Left ventricle myocardium superior (tissue), 1 donor: Measurements from ENCODE around the gene HOXA9. TPM values are rescaled to one million over a fixed set of nuclear protein-coding genes. Genes with fewer than 3 reads are reported as not detected.

Source experiments
- ATAC-seq: fragments of 200-7000 bp; cut with Tn5 transposase; one replicate; pipeline ENCODE4 v1.9.1; 2020; ENCODE audit warnings: mild to moderate bottlenecking, moderate library complexity
- DNase-seq: peaks from one replicate; pipeline ENCODE4 v3.0.0-alpha.2; 2020
- intact Hi-C: fragments of 100-400 bp; cut with micrococcal nuclease; formaldehyde crosslinking; loops from one replicate; pipeline ENCODE4 v1.11.0; 2022
- total RNA-seq: library from RNA; stranded (reverse); fragmentation: NEBNext Ultra II Directional; extraction: Animal tissue kit (Norgen Biotek cat#: 25700); gene quantifications from one replicate; pipeline ENCODE4 v1.2.1, GENCODE V29; 2021
- donor health status: DM: no; HTN: yes; CAD: no; lungs with severe emphysema.

HOXA9 gene
- total RNA-seq, 1 donor from 2014 or later, result not detected

DNA sequence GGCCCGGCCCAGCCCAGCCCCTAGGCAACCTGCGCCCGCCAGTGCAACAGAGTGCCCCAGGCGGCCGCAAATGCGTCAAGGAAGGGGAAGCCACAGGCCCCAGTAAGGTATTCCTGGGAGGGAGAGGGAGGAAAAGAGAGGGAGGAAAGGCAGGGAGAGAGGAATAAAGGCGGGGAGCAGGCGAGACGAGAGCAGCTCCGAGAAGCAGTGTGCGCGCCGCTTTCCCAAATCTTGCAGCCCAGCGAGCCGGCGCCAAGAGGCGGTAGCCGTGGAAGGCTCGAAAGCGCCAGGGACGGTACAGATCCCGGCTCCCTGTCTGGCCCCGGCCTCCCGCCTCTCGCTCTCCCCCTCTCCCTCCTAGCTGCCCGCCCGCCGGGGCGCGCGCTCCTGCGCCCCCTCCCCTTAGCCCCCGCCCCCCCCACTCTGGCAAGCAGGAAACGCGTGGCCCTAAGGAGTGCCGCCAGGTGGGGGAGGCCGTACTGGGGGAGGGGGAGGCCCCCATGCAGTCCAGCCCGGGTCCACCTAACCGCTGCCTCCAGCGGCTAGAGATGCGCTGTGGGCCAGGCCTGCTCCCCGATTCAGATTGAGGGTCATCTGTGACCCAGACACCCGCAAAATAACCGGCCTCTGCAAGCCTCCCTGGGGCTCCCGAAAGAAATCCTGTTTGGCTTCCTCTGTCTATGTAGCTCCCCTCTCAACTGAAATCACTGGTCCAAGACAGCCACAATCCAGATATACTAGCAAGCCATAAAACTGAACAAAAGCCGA lies 4.5 kb upstream of the HOXA9 start:
- intact Hi-C loops, result loop anchor here (10.0 kb wide), 1 partner anchor 795 kb away; no protein-coding TSS in a partner anchor
- ATAC-seq (no peak), DNase-seq (peak; percentile 12)

DNA sequence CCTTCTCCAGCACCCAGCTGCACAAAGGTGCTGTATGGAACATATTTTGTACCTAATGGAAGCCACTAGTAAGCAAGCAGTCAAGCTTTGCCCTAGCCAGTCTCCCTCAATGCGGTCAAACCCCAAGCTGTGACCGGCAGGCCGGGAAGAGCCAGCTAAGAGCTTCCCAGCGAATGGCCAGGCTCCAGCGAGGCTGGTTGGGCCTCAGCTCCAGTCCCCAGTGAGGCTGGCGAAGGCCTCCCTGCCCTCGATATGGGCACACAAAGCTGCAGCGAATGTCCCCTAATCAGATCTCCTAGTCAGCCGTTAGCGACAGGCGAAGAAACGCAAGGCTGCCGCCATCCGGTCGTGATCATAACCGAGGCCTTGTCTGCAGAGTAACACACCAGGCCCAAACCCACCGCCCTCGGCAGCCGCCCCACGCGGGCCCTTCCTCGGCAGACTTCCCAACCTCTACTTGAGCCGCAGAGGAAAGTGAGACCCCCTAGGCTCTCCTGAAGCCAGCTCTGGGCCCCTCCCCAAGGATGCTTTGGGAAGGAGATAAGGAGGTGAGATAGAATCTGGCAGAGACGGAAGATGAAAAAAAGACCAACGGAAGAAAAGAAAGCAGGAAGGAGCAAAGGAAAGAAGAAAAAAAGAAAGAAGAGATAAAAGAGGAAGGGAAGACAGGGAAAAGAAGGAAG lies 3.1 kb upstream of the HOXA9 start:
- intact Hi-C loops, result loop anchor here (10.0 kb wide), 1 partner anchor 794 kb away; no protein-coding TSS in a partner anchor
- peak; percentile 12 for DNase-seq
- no peak for ATAC-seq

DNA sequence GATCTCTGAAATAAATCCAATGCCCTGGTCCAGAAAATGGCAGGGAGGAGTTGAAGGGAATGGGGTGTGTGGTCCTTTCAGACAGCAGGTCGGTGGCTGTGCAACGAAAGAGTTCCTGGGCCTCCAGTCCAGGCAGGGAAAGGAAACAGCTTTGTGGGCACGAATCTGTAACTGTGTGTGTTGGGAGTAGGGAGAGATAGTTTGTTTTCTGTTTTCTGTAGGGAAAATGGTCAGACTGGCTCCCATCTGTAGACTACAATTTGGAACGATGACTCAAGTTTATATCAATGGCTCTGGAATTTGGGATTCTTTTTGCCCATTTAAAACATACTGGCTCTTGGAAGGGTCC lies 2.6 kb upstream of the HOXA9 start:
- no peak for DNase-seq
- intact Hi-C loops, result loop anchor here (10.0 kb wide), 1 partner anchor 793 kb away; no protein-coding TSS in a partner anchor
- no peak for ATAC-seq

DNA sequence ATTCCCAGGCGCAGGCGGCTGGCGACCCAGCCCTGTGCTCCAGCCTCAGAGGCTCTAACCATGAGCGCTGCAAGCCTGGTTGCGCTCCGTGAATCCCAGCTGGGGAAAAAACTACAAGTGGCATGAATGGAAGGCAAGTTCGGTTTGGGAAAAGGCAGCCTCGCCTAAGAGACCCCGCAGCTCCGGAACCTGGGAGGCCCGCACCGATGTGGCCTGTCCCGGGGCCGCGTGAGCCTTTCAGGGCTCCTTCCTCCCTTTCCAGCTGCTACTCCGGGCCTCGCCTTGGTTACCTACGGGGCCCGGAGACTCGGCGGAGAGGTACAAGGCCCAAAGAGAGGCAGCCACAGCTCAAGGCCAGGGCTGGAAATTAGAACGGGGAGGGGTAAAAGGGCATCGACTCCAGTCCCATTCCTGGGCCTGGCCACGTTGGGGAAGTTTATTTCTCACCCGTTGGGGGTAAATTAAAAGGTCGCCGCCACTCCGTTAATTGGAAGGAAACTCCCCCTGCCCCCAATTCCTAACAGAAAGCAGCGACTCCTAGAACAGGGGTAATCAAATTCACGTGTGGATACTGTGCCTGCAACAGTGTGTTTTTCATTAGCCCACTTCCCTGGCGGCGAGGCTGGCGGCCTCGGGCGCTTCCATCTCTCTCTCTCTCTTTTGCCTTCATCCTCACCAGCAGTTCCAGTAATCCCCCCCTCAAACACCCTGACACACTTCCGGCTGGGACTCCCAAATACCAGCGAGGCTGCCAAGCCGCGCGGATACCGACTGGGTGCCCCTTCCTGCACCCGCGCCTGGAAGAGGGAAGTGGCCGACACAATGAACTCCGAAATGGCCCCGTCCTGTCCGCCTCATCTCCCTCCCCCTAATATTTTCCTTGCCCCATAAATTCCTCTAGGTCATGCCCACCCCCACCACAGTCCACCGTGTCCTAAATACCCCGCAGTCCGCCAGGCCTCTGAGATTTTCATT lies 1.5 kb upstream of the HOXA9 start:
- ATAC-seq, result no peak
- intact Hi-C loops, result loop anchor here (10.0 kb wide), 1 partner anchor 792 kb away; no protein-coding TSS in a partner anchor
- DNase-seq, result peak; percentile 25

DNA sequence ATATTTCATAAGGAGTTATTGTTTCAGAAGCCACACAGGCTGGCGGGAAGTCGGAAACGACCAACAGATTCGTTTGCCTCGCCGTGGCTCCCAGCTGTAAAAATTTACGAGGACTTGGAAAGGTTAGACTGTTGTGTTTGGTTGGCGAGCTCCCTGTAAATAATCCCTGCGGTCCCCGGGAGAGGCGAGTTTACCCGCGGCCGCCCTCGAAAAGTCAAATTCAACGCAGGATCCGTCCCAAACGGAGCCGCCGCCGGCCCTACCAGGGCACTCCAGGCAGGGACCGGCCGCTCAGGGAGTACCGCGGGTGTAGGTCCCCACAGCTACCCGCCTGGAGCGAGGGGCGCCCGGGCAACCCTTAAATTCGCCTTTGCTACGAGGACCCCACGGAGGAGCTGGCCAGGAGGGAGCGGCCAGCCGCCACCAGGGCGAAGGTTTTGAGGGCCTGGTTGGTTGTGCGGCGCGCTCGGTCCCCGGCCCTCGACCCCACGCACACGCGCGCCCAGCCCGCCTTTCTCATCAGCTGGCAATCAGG lies 726 bp upstream of the HOXA9 start:
- no peak for ATAC-seq
- DNase-seq, result peak; percentile 20
- intact Hi-C loops, result loop anchor here (10.0 kb wide), 1 partner anchor 791 kb away; no protein-coding TSS in a partner anchor

DNA sequence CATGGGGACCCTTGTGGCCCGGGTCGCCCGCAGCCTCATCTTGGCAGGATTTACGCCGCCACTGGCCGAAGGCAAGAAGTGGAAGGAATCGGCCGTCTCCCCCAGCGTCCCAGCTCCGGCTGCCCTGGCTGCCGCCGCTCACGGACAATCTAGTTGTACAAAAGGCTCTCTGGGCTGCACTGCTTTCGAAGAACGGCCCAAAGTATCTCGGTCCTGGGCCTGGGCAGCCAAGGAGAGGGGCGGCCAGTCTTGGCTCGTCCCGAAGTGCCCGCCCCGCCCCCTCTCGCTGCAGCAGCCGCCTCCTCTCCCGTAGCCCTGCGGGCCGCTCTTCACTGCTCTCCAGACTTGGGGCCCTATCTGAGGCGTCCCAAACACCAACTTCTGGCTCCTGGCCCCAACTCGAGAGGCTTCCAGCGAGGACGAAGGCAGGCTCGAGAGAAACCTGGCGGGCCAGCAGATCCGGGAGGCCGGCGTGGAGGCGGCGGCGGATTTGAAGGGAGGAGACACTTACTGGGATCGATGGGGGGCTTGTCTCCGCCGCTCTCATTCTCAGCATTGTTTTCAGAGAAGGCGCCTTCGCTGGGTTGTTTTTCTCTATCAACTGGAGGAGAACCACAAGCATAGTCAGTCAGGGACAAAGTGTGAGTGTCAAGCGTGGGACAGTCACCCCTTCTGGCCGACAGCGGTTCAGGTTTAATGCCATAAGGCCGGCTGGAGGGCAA lies 809 bp downstream of the HOXA9 start:
- DNase-seq, result peak; percentile 30
- intact Hi-C loops, result loop anchor here (5.0 to 10.0 kb wide), 2 partner anchors 482 to 790 kb away; no protein-coding TSS in a partner anchor
- ATAC-seq, result no peak

DNA sequence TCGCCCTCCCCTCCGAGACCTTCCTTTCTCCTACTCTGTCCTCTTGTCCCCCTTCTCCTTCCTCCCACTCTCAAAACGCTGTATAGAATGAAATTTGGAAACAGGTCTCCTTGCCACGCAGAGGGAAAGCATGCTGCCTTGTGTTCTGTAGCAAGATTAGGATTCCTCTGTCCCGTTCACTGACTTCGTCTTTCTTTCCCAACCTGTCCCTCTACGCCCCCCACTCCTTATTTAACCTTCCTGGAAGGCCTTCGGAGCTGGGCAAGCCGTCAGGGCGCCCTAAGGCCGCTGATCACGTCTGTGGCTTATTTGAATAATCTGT lies 1.3 kb downstream of the HOXA9 start:
- intact Hi-C loops, result loop anchor here (5.0 to 10.0 kb wide), 2 partner anchors 482 to 789 kb away; no protein-coding TSS in a partner anchor
- ATAC-seq (no peak), DNase-seq (no peak)

DNA sequence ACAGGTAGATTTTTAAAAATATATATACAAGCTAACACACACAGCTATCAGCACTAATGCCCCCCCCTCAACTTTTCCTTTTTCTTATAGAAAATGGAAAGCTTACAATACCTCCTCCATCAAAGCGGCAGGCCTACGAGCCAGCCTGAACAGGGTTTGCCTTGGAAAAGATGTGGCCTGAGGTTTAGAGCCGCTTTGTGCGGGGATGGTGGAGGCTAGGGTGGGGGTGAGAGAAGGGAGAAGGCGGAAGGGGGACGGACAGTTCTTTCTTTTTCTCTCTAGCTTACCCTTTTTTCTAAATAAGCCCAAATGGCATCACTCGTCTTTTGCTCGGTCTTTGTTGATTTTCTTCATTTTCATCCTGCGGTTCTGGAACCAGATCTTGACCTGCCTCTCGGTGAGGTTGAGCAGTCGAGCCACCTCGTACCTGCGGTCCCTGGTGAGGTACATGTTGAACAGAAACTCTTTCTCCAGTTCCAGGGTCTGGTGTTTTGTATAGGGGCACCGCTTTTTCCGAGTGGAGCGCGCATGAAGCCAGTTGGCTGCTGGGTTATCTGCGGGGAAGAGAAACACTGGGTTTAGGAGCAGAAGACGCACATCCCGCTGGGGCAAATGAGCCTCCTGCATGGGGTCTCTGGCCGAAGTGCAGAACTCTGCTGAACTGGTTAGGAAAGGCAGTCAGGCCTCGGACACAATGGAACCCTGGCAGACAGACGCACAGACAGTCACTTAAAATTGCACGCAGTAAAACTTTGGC lies 1.9 kb downstream of the HOXA9 start:
- peak; percentile 7 for DNase-seq
- intact Hi-C loops, result loop anchor here (5.0 to 10.0 kb wide), 2 partner anchors 481 to 789 kb away; no protein-coding TSS in a partner anchor
- ATAC-seq, result no peak

DNA sequence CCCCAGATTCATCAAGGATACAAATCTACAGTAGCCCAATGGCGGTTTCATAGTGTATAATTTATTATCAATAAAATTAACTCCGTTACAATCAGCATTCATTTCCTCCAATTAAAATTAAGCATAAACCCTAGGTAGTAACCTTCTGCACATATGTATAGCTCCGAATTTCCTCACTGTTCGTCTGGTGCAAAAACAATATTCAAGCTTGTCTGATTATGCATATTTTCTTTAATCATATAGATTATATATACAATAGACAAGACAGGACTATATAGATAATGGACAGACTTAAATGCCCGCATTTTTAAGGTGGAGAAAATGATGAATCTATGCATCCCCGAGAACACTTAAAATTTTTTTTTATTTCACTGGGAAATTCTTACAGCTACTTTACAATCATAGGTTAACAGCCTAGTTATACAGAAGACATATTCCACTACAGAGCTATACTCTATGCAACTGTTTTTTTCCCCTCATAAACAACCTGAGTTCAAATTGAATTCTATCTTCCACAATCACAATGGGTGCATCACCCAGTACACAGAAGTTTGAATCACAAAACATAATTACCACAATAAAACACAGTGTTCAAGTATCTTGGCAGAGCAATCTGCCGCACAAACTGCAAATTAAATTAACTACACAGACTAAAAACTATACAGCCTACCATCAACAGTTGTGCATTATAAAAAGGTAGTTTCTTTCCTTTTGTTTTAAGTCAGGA lies 2.6 kb downstream of the HOXA9 start:
- DNase-seq (no peak), ATAC-seq (no peak)
- intact Hi-C loops, result loop anchor here (5.0 to 10.0 kb wide), 2 partner anchors 480 to 788 kb away; no protein-coding TSS in a partner anchor

DNA sequence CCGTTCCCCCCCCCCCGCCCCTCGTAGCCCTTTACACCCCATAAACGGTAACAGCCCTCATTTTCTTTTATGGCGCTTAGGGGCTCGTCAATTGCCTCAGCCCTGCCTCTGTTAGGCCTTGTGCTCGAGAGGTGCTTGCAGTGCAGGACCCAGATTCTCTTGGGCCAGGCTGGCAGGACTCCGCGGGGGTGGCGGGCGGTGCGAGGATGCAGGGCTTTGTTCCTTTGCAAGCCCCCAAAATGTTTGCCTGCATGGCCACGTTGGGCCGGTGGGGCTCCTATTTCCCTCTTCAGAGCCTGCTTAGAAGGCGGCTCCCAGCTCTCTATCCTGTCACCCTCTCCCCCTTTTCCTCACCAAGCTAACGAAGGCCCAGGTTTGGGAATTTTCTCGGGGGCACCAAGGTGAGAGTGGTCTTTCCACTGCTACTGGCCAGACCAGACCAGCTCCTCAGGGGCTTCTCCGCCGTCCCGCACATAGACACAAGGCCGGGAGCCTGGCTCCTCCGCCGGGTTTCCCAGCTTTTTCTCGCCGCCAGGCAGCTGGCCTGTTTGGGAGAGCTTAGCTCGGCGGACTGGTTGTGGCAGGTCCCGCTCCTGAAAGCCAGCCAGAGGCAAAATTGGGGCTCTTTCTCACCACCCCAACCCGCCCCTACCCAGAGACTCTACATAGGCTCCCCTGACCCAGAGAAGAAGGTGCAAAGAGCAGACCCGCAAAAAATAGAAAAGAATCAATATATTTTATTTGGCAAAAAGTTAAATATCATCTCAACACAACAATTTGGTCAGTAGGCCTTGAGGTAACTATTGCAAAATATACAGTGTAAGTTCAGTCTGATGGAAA lies 3.4 kb downstream of the HOXA9 start:
- ATAC-seq (no peak), DNase-seq (peak; percentile 24)
- intact Hi-C loops, result loop anchor here (5.0 to 10.0 kb wide), 2 partner anchors 480 to 787 kb away; no protein-coding TSS in a partner anchor

DNA sequence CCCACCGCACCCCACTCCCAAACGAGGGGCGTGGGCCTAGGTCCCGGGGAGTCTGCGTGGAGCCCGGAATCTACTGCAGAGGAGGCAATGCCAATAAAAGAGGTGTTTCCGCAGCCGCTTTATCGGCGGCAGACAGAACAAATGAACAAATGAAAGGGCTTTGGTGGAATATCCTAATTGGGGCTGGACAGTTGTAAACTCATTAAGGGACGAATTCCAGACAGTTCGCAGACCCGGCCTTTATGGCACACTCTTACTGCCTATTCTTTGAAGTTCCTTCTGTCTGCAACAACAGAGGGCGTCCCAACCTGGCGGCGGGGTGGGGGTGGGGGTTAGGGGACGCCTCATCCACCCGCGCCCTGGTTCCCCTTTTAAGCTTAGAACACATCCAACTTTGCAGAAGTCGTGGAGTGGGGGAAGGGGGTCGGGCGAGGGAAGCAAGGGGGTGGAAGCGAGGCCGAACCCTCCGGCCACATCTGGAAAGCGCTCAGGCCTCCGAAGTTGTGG lies 4.1 kb downstream of the HOXA9 start:
- ATAC-seq (peak; percentile 49), DNase-seq (peak; percentile 50)
- intact Hi-C loops, result loop anchor here (5.0 to 10.0 kb wide), 2 partner anchors 479 to 786 kb away; no protein-coding TSS in a partner anchor

DNA sequence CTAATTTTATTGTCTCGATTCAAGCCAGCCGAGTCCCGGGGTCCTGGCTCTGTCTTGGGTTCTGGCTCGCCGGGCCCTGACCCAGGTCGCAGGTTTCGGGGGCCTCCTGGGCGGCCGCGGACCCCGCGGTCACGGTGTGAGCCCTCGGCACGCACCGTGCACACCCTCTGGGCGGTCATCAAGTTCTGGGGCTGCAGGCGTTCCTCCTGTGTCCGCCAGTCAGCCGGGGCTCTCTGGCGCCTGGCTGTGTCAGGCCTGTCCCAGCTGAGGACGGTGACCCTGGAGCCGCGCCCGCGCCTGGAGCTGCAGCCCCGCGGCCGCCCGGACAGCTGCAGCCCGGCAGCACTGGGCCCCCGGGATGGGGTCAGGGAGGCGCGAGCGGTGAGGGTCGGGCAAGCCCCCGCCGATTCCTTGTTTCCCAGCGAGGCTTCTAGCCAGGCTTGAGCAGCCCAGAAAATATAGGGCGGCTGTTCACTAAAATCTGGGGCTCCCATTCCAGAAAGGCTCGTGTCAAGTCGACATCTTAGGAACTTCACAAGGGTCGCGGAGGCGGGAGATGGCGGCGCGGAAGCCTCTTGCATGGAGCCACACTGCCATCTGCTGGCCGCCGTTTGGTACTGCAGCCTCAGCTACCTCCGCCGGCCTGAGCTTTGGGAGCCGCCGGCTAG lies 4.7 kb downstream of the HOXA9 start:
- ATAC-seq, result peak; percentile 89
- intact Hi-C loops, result loop anchor here (5.0 to 10.0 kb wide), 2 partner anchors 478 to 786 kb away; no protein-coding TSS in a partner anchor

DNA sequence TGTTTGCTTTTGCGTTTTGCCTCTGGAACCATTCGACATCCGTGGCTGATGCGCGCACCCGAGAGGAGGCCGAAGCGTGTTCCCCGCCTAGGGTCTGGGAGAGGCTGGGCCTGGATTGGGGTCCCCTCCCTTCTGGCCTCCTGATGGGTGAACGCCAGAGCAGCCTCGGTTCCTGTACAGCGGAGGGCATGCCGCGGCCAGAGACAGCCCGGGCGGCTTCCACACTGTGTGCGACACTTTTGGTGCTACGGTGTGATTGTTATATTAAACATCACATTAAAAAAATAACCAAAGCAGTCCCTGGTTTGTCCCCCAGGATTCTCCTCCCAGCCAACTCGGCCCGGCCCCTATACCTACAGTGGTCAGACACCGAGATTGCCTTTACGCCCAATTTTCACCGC lies 5.2 kb downstream of the HOXA9 start:
- ATAC-seq (no peak), DNase-seq (peak; percentile 26)
- intact Hi-C loops, result loop anchor here (5.0 to 10.0 kb wide), 2 partner anchors 478 to 785 kb away; no protein-coding TSS in a partner anchor

More for the DNA sequence above, 4.7 kb downstream of the HOXA9 start:
- DNase-seq, result peak; percentile 89

DNA sequence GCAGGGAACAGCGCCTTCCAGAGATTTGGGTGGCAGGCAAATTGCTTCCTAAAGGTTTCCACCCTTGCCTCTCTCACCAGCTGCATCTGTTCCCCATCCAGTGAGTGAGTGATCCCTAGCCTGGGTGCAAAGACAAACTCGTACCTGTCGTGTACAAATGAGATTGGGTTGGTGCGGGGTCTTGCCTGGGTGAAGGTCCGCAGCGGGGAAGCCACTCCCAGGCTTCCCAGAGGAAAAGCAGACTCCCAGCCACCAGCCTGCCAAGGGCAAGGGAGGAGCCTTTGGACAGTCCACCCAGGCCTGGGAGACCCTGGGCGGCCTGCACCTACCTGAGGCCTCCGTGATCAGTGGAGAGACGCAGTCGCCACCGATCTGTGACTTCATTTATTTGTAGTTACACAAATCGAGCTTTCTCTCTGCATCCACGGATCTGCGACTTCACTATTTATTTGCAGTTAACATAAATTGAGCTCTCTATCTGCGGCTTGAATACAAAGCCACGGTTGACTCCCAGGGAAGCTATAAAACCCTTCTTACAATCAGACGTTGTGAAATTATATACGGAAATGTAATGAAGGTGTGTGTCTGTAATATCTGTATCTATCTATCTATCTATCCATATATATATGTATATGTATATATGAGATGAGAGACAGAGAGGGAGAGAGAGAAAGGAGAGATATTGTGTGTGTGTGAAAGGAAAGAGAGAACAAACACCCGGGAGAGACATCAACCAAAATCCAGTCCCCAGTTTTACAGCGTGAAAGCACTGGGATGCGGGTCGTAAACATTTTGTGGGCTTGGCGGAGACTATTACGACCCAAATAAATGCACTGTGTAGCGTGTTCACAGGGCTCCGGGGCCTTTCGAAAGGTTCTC lies 5.8 kb downstream of the HOXA9 start:
- intact Hi-C loops, result loop anchor here (5.0 to 10.0 kb wide), 2 partner anchors 477 to 785 kb away; no protein-coding TSS in a partner anchor
- ATAC-seq, result no peak
- peak; percentile 24 for DNase-seq
